ENCODE results near the gene KLHL11. TPM values are rescaled to one million over a fixed set of nuclear protein-coding genes. Genes with fewer than 3 reads are reported as not detected.
"Not testable (repeated sequence)": the region's sequence is repeated elsewhere in the genome, so short reads cannot be mapped to it uniquely, and the experiment has no call there.

KLHL11 gene
- total and polyA plus RNA-seq, 3 experiments from 2014 or later: 6.4 to 26.9 (median 24.7) TPM

GRCh38 chr17:41840781-41841180 is 24.4 kb downstream of the KLHL11 start:
- H3K9me3 Mint-ChIP-seq; H3K36me3 Mint-ChIP-seq; H3K36me3 ChIP-seq (ENCODE audit: insufficient read depth, low read length); H3K9me3 ChIP-seq (ENCODE audit: low read length); H3K4me3 Mint-ChIP-seq; DNase-seq; H3K4me1 Mint-ChIP-seq; H3K27me3 Mint-ChIP-seq; H3K27me3 ChIP-seq (ENCODE audit: insufficient read depth, low read length, poor library complexity, severe bottlenecking); H3K4me1 ChIP-seq (ENCODE audit: insufficient read depth, low read length); CTCF ChIA-PET; H3K4me3 ChIP-seq (ENCODE audit: low read length); H3K27ac ChIP-seq (ENCODE audit: low read depth, low read length): not testable (repeated sequence)
- H3K27ac Mint-ChIP-seq: peak overlapping the region in 1 of 8 donors; percentile 54
- POLR2A ChIA-PET: interaction anchor here (0.7 kb wide), 1 partner anchor 78 kb away, joined by 3 read pairs; no protein-coding TSS in a partner anchor

DNA sequence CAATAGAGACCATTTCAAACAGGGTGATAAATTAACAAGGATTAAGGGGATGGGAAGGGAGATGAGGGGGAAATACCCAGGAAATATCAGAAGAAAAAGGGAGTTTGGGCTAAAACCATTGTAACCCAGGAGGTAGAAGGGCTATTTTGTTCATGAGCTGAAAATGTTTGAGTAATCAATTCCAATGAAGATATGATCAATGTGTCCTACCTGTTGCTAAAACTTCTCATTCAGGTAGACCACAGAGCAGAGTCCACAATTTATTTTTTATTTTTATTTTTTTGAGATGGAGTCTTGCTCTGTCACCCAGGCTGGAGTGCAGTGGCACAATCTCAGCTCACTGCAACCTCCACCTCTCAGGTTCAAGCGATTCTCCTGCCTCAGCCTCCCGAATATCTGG is 25.8 kb downstream of the KLHL11 start:
- peak overlapping the region in 1 of 7 donors; percentile 45 for H3K4me3 Mint-ChIP-seq
- H3K4me3 ChIP-seq (ENCODE audit: low read length); H3K9me3 ChIP-seq (ENCODE audit: low read length); CTCF ChIA-PET; H3K27me3 Mint-ChIP-seq; H3K27me3 ChIP-seq (ENCODE audit: insufficient read depth, low read length, poor library complexity, severe bottlenecking); H3K36me3 Mint-ChIP-seq; POLR2A ChIA-PET; H3K9me3 Mint-ChIP-seq; H3K27ac ChIP-seq (ENCODE audit: low read depth, low read length); DNase-seq; H3K36me3 ChIP-seq (ENCODE audit: insufficient read depth, low read length); H3K27ac Mint-ChIP-seq: not testable (repeated sequence)
- H3K4me1 Mint-ChIP-seq: peaks cover 11 to 18% (median 12%) of the 10 kb centered on the region in 3 donors
- H3K4me1 ChIP-seq (ENCODE audit: insufficient read depth, low read length): peaks cover 17% of the 10 kb centered on the region

DNA sequence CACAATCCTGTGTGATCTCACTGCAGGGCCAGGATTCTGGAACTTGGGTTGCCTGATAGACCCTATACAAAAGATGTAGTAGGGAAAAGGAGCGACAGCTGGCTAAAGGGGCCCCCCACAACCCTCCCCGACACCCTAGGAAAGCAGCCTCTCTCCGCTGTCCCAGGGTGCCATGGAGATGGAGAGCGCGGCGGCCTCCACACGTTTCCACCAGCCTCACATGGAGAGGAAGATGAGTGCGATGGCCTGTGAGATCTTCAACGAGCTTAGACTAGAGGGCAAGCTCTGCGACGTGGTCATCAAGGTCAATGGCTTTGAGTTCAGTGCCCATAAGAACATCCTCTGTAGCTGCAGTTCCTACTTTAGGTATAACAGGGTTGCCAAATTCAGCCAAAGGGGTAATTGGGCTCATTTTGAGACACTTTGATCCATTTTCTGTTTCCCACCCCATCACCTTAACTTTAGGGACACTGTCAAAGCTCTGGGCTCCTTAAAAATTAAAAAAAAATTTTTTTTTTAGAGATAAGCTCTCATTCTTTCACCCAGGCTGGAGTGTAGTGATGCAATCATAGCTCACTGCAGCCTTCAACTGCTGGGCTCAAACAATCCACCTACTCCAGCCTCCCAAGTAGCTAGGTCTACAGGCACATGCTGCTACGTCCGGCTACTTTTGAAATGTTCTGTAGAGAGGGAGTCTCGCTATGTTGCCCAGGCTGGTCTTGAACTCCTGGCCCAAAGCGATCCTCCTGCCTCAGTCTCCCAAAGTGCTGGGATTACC is 27.3 kb downstream of the KLHL11 start, which contains the start of gene KLHL10:
KLHL10 (plus strand) TSS at position 65 of the 778 bp plus-strand sequence; CDS start at position 173, 108 bp downstream.
- H3K27ac Mint-ChIP-seq: peak within 1 kb of the TSS in 4 of 8 donors; percentile 11 to 87 (median 26)
- ChIA-PET POLR2A (interaction anchor here (0.6 kb wide), 1 partner anchor 50 kb away, joined by 4 read pairs; no protein-coding TSS in a partner anchor), CTCF (interaction anchor here (1.2 kb wide), 2 partner anchors 21 to 26 kb away, joined by 3 read pairs; partner anchors contain the start of gene P3H4)
- Histone ChIP-seq H3K27ac (ENCODE audit: low read depth, low read length) (no peak within 1 kb of the TSS), H3K4me1 (ENCODE audit: insufficient read depth, low read length) (peaks cover 17% of the 10 kb centered on the region), H3K9me3 (ENCODE audit: low read length) (no peaks in the 10 kb centered on the region), H3K36me3 (ENCODE audit: insufficient read depth, low read length) (no peaks in the 10 kb centered on the region), H3K4me3 (ENCODE audit: low read length) (peak within 1 kb of the TSS; percentile 56), H3K27me3 (ENCODE audit: insufficient read depth, low read length, poor library complexity, severe bottlenecking) (no peaks in the 10 kb centered on the region)
- no peaks in the 10 kb centered on the region for H3K9me3 Mint-ChIP-seq
- H3K4me3 Mint-ChIP-seq: peak within 1 kb of the TSS; percentile 83 to 92 (median 86)
- H3K36me3 Mint-ChIP-seq: peaks cover 0 to 8% (median 1%) of the 10 kb centered on the region in 3 donors
- H3K27me3 Mint-ChIP-seq: peaks cover 0 to 3% of the 10 kb centered on the region in 2 donors
- DNase-seq: no peak
- H3K4me1 Mint-ChIP-seq: peaks cover 11 to 23% (median 13%) of the 10 kb centered on the region in 3 donors

- DNase-seq: no peak
- ChIA-PET CTCF (interaction anchor here (1.2 kb wide), 1 partner anchor 22 kb away, joined by 3 read pairs; no protein-coding TSS in a partner anchor), POLR2A (interaction anchor here (0.6 kb wide), 2 partner anchors 25 to 36 kb away, joined by 3 to 7 read pairs; no protein-coding TSS in a partner anchor)
- Histone ChIP-seq H3K27me3 (ENCODE audit: insufficient read depth, low read length, poor library complexity, severe bottlenecking) (no peaks in the 10 kb centered on the region), H3K4me3 (ENCODE audit: low read length) (peak overlapping the region; percentile 56), H3K36me3 (ENCODE audit: insufficient read depth, low read length) (no peaks in the 10 kb centered on the region), H3K9me3 (ENCODE audit: low read length) (no peaks in the 10 kb centered on the region), H3K4me1 (ENCODE audit: insufficient read depth, low read length) (peaks cover 17% of the 10 kb centered on the region), H3K27ac (ENCODE audit: low read depth, low read length) (no peak overlapping the region)
- Mint-ChIP-seq H3K4me3 (peak overlapping the region; percentile 83 to 92 (median 86)), H3K27me3 (peaks cover 0 to 3% of the 10 kb centered on the region in 2 donors), H3K36me3 (peaks cover 0 to 16% (median 1%) of the 10 kb centered on the region in 3 donors), H3K9me3 (no peaks in the 10 kb centered on the region), H3K4me1 (peaks cover 11 to 23% (median 13%) of the 10 kb centered on the region in 3 donors), H3K27ac (peak overlapping the region in 6 of 8 donors; percentile 11 to 91 (median 64))
Measured at GRCh38 chr17:41836550-41837196, 28.6 kb downstream of the KLHL11 start.

- no peaks in the 10 kb centered on the region for H3K36me3 ChIP-seq (ENCODE audit: insufficient read depth, low read length)
- H3K4me1 Mint-ChIP-seq: peaks cover 11 to 23% (median 13%) of the 10 kb centered on the region in 3 donors
Measured at GRCh38 chr17:41835800-41836549, 29.2 kb downstream of the KLHL11 start, which contains the start of gene NT5C3B. NT5C3B (minus strand) TSS chr17:41836232; CDS start chr17:41836193, 39 bp downstream.

DNA sequence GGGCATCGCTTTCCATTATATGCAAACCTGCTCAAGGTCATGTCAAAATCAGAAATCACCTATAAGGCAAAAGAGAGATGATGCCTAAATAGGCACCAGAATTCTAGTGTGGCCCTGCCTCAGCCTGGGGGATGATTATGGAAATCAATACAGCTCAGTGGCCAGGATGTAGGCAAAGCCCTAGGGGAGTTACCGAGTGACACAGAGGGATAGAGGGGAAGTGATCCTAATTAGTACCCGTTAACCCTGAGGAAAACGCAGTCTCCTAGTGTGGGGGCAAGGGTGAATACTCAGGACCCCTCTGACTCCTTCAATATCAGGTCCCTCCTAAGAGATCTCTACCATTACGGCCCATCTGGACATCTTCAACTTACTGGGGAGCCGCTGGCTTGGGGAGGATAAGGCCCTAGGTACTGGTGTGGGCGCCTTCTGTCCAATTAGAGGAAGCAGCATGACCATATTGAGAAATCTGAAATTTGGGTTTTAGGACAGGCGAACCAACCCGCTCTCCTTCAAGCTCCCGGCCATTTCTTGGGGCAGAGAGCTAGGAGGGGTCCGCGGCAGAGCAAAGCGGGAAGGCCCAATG is 29.9 kb downstream of the KLHL11 start:
- no peak for DNase-seq
- Histone ChIP-seq H3K9me3 (ENCODE audit: low read length) (no peaks in the 10 kb centered on the region), H3K4me1 (ENCODE audit: insufficient read depth, low read length) (peaks cover 17% of the 10 kb centered on the region), H3K27me3 (ENCODE audit: insufficient read depth, low read length, poor library complexity, severe bottlenecking) (no peaks in the 10 kb centered on the region), H3K36me3 (ENCODE audit: insufficient read depth, low read length) (no peaks in the 10 kb centered on the region), H3K27ac (ENCODE audit: low read depth, low read length) (no peak overlapping the region), H3K4me3 (ENCODE audit: low read length) (peak overlapping the region; percentile 52)
- Mint-ChIP-seq H3K27me3 (peaks cover 0 to 3% of the 10 kb centered on the region in 2 donors), H3K36me3 (peaks cover 0 to 27% (median 5%) of the 10 kb centered on the region in 3 donors), H3K4me1 (peaks cover 11 to 23% (median 13%) of the 10 kb centered on the region in 3 donors), H3K27ac (peak overlapping the region in 7 of 8 donors; percentile 21 to 86 (median 64)), H3K4me3 (peak overlapping the region; percentile 85 to 92 (median 87)), H3K9me3 (no peaks in the 10 kb centered on the region)
- ChIA-PET CTCF (no interaction called here), POLR2A (interaction anchor here (1.1 kb wide), 1 partner anchor 8 kb away, joined by 3 read pairs; no protein-coding TSS in a partner anchor)

More at GRCh38 chr17:41835800-41836549, 29.2 kb downstream of the KLHL11 start, which contains the start of gene NT5C3B:
- Mint-ChIP-seq H3K9me3 (no peaks in the 10 kb centered on the region), H3K4me3 (peak within 1 kb of the TSS; percentile 85 to 92 (median 88)), H3K36me3 (peaks cover 0 to 21% (median 5%) of the 10 kb centered on the region in 3 donors), H3K27me3 (peaks cover 0 to 3% of the 10 kb centered on the region in 2 donors), H3K27ac (peak within 1 kb of the TSS in 7 of 8 donors; percentile 21 to 91 (median 78))
- Histone ChIP-seq H3K4me3 (ENCODE audit: low read length) (peak within 1 kb of the TSS; percentile 56), H3K27me3 (ENCODE audit: insufficient read depth, low read length, poor library complexity, severe bottlenecking) (no peaks in the 10 kb centered on the region), H3K27ac (ENCODE audit: low read depth, low read length) (peak within 1 kb of the TSS; percentile 43), H3K4me1 (ENCODE audit: insufficient read depth, low read length) (peaks cover 17% of the 10 kb centered on the region), H3K9me3 (ENCODE audit: low read length) (no peaks in the 10 kb centered on the region)
- DNase-seq: peak; percentile 31 to 74 (median 54)
- ChIA-PET CTCF (no interaction called here), POLR2A (interaction anchor here (0.6 to 1.1 kb wide), 2 partner anchors 9 to 37 kb away, joined by 3 read pairs; no protein-coding TSS in a partner anchor)

DNA sequence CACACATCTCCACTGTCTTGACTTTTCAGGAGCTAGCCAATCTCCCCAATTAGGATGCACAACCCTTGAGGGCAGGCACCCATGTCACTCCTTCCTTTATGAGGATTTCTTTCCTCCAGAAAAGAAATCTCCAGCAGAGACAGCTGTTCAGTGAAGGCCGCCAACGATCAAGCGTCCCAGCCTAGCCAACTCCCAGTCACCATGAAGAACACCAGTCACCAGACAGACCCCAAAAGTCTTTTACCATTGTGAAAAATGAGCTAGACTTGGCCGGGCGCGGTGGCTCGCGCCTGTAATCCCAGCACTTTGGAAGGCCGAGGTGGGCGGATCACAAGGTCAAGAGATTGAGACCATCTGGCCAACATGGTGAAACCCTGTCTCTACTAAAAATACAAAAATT is 35.3 kb downstream of the KLHL11 start:
- Mint-ChIP-seq H3K27ac (peak overlapping the region in 1 of 8 donors; percentile 20), H3K36me3 (peaks cover 0 to 63% (median 7%) of the 10 kb centered on the region in 3 donors)
- not testable (repeated sequence) for H3K27ac ChIP-seq (ENCODE audit: low read depth, low read length); H3K4me1 Mint-ChIP-seq; H3K27me3 ChIP-seq (ENCODE audit: insufficient read depth, low read length, poor library complexity, severe bottlenecking); H3K36me3 ChIP-seq (ENCODE audit: insufficient read depth, low read length); DNase-seq; H3K9me3 Mint-ChIP-seq; H3K9me3 ChIP-seq (ENCODE audit: low read length); H3K4me3 Mint-ChIP-seq; H3K27me3 Mint-ChIP-seq; H3K4me1 ChIP-seq (ENCODE audit: insufficient read depth, low read length); H3K4me3 ChIP-seq (ENCODE audit: low read length)
- ChIA-PET CTCF (interaction anchor here (1.8 to 3.3 kb wide), 2 partner anchors 14 to 19 kb away, joined by 6 to 15 read pairs; partner anchors contain the start of gene P3H4), POLR2A (interaction anchor here (0.5 kb wide), 1 partner anchor 125 kb away, joined by 6 read pairs; no protein-coding TSS in a partner anchor)
